Measurements from ENCODE around the gene P2RX7.
A peak's percentile ranks its signal among the peaks of the same experiment; 100 is the strongest.

The P2RX7 gene

DNA sequence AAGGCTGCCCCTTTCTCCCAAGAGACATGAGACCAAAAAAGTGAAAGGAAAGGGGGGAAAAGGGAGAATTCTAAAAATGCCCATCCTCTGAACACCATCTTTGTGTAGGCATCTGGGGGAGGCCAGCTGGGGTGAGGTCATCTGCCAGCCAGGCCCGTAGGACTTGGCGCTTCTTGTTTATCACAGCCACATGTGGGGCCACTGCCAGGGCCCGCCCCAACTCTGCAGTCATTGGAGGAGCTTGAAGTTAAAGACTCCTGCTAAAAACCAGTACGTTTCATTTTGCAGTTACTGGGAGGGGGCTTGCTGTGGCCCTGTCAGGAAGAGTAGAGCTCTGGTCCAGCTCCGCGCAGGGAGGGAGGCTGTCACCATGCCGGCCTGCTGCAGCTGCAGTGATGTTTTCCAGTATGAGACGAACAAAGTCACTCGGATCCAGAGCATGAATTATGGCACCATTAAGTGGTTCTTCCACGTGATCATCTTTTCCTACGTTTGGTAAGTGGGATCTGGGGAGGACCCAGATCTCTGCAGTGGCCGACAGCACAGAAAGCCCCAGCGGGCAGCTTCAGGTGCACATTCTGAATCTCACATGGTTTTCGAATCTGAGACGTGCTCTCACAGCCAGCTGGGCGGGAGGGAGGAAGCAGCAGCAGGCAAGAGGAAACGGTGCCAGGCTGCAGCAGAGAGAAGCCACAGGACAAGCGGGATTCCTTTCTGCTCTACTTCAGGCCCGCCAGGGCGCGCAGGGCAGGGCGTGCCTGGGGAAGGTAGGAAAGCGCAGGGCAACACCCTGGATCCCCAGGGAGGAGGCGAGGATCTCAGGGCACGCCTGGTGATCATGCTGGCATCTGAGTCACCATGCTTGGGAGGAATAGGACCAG is at the start of gene P2RX7:
Gene P2RX7 (plus strand): TSS at position 276 of the 881 bp plus-strand sequence. CDS start 95 bp downstream, at position 371.
- DNase-seq = peak; percentile 90 to 99 (median 96)
- intact Hi-C loops (cut with DNase I) = loop anchor here (1.0 kb wide), 1 partner anchor 39 kb away; no protein-coding TSS in a partner anchor

DNA sequence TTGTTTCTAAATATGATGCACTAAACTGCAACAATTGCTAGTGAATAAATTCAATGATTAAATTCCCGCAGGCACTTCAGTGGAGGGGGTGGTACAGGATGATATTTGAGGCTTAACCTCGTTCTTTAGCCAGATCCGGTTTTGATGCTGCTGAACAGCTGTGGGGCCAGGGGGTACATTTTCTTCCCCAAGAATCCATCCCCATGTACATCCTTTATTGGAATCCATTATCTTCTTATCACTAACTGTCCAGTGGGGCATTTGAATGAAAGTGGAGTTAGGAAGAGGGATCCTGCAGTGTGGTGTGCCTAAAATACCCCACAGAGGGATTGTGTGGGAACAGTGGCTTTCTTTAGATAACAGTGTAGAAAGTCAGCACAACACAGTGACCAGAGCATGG is 48.4 kb upstream of the P2RX7 start:
- no peak for DNase-seq
- intact Hi-C loops (cut with DNase I) = no loop called here

DNA sequence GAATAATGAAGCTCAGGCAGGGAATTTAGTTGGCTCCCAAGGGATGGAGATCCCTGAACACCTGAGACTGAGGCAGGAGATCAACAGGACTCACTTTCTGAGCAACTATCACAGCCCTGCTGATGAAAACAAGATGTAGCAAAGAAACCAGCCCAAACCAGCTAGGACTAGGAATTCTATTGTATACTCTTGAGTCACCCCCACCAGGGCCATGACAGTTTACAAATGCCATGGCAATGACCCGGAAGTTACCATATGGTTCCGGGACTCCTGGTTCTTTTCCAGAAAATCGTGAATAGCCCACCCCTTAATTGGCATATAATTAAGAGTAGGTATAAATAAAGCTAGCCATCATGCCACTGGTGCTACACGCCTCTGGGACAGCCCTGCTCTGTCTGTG is 47.6 kb upstream of the P2RX7 start:
- intact Hi-C loops (cut with DNase I) = no loop called here
- DNase-seq = no peak

DNA sequence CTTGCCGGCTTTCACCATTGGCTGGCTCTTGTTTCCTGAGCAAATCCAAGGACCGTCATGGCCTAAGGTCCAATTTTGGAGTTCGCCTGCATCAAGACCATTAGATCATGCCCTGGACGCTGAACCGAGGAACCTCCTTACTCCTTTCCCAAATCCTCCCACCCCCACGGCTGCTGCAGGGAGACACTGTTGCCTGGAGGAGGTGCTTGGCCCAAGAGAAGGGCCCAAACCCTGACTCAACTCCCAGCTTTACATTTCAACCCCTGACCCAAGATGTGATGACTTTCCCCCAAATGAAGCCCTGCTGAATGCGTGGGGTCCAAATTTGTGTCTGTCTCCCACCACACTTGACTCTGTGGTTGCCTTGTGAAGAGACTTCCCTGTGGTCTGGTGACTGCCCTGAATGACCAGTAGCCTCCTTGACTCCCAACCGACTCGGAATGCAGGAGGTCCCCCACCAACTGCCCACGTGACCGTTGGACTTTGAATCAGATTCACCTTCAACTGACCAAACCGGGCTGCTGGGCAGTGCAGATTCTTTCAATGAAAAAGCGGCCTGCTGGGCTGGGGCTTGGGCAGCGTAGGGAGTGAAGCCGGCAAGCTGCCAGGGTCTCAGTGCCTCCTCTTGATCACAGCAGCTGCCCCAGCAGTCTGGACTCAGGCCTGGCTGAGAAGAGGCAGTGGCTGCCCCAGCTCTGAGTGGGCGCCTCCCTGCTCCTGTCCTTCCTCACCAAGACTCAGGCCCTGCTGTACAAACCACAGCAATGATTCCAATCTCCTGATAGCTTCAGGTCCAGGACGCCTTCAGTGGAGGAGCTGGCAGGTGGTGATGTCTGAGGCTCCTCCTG is 46.9 kb upstream of the P2RX7 start:
- peak in 2 of 10 donors; percentile 17 to 47 for DNase-seq
- intact Hi-C loops (cut with DNase I) = no loop called here

DNA sequence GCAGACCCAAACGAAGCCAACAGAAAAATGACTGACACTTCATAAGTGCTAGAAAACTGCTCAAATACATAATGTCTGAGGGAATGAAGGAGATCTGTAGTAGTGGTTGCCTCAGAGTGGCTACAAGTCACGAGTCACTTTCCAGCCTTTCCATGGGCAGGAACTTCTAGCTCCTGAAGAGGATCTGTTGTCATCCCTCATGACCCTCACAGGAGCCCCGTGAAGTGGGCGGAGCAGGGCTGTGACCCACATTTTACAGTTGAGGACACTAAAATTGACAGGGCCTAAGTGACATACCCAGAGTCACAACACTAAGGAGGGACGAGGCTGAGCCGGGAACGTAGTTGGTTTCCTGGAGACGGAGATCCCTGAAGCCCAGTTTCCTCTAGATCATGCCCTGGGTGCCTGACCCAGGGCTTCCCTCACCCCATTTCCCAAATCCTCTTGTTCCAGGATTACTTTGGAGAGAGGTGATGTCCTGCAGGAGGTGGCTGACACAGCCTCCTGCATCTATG is 45.8 kb upstream of the P2RX7 start:
- peak in 1 of 10 donors; percentile 22 for DNase-seq
- intact Hi-C loops (cut with DNase I) = no loop called here

DNA sequence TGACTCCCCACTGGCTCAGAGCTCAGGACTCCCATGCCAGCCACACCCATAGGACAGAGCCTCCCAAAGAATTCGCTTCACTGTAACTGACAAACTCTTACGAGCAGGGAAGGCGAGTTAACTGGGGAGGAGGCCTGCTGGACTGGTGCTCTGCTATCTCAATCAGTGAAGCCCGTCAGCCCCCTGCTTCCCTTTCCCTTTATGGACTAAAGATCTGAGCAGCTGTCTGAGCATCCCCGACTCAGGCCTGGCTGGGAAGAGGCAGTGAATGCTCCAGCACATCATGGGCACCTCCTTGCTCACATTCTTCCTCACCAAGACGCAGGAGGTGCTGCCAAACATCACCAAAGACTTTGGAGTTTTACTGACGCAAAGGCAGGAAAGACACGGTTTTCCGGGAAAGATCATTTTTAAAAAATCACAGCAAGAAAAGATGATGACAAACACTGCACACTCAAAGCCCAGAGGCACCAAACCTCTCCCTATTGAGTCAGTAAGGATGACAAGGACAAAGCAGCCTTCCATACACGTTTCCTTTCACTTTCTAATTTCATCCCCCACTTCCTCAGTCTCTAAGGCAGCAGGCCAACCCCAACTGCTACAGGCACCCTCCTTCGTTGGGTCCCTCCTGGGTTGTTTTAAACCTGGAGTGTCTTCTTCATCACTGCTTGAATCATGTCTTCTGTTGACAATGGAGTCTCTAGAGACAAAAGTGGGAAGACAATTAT is 45.0 kb upstream of the P2RX7 start:
- intact Hi-C loops (cut with DNase I) = no loop called here
- DNase-seq = no peak

DNA sequence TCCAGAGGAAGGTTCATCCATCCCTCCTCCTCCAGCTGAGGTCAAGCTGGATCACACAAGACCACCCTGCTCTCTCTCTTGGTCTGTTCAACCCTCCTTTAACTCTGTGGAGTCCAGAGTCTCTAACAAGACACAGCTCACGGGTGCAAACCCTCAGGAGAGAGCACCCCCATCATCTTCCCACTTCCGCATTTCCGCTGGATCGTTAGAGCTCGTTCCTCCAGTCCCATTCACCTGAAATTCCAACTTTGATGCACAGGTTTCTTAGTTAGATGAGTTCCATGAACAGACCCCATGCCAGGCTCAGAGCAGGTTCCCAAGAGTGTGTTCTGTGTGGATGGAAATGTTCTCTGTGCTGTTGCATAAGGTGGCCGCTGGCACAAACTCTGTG is 44.5 kb upstream of the P2RX7 start:
- no peak for DNase-seq
- intact Hi-C loops (cut with DNase I) = no loop called here

DNA sequence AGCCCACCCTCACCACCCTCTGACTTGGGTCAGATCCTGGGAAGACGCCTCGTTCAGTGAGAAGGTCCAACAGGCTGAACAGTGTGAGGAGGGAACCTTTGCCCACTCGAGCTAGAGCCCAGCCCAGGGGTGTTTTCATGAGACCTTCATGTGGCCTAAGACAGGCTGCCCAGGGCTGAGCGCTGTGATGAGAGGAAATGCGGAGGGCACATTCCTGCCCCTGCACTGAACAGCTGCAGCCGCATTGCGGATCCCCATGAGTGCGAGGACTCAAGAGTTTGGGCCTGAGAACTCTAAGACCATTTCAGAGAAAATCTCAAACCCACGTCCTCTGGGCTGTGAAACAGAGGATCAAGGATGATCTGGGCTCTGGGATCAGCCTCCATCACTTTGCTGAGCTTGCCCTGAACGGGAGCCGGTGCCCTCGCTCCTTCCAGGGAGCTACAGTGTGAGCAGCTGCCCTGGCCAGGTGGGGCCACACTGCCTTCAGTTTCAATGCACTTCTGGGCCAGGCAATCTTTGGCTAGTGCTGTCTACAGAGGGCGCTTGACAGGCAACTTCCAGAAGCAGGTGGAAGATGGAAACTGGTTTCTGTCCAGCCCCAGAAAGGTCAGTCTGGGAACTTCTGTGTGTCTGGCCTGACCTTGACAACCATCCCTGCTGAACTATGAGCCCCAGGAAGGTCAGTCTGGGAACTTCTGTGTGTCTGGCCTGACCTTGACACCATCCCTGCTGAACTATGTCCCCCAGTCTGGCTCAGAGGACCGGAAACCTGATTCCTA is 43.5 kb upstream of the P2RX7 start:
- intact Hi-C loops (cut with DNase I) = no loop called here
- peak in 1 of 10 donors; percentile 27 for DNase-seq

DNA sequence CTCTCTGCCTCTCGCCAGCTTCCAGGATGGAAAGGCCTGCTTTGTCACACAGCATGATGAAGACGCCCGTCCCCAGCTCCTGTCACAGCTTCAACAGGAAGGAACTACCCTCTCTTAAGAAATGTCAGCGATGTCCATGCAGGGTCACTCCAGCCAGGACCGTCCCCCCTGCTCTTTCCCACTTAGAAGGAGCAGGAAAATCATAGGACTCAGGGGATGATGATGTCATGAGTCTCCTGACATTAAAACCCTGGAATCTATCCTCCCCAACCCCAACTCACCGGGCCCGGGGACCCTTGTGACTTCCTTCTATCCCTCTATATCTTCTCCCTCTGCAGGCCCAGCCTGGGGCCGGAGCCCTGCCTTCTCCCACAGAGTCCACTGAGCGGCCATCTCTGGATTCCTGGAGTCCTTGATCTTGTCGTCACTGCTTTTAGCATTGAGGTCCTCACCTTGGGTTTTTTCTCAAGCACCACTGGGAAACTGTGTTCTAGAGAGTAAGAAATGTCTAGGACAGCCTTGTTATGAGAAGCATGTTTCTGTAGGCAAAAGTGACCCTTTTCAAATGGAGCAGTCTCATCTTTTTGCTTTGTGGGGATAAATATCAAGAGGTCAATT is 42.8 kb upstream of the P2RX7 start:
- intact Hi-C loops (cut with DNase I) = no loop called here
- no peak for DNase-seq

DNA sequence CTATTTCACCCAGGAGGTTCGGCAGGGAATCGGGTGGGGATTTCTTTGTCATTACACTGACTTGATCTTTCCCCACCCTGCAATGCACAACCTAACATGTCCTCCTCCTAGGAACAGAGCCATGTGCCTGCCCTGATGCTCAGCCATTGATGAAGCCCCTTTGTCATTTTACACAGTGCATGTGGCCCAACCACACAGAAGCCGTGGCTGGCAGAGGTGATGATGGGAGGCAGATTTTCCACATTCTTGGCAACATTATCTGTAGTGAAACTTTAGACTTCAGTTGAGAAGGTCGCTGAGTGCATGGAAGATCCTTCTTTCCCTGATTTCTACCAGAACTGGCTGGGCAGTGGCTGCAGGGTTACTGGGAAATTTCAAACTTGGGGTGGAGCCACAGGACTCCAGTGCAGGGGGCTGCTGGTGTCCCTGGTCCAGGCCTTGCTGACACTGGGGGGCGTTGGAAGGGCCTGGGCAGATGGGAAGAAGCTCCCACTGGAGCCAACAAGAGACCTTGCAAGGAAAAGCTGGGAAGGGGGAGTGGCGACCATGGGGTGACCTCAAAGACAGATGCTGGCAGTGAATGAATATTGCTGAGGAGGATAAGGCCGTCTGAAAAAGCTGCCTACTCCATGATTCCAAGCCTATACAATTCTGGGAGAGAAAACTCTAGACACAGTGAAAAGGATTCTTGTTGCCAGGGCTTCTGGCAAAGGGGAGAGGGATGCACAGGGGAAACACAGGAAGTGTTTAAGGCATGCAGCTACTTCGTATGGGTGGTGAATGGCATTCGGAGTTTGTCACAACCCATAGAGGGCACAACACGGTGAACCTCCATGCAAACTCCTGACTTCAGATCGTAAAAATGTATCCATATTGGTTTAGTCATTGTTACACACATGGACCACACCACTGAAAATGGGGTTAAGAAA is 41.8 kb upstream of the P2RX7 start:
- intact Hi-C loops (cut with DNase I) = no loop called here
- DNase-seq = no peak

DNA sequence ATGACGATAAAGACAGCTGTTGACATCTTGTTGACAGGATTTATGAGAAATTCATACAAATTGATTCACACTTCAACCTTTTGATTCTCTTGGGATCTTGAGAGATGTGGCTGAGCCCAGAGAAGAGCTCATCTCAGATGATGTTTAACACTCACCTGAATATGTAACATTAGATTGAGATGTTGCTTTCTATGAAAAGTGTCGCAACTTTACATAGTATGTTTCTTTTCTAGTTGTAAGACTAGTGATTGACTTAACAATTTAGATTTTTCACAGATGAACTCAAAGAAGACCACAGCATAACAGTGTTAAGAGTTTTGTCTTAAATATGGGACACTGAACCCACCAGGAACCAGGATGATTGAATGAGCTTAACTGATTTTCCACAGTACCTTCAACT is 40.6 kb upstream of the P2RX7 start:
- intact Hi-C loops (cut with DNase I) = no loop called here

DNA sequence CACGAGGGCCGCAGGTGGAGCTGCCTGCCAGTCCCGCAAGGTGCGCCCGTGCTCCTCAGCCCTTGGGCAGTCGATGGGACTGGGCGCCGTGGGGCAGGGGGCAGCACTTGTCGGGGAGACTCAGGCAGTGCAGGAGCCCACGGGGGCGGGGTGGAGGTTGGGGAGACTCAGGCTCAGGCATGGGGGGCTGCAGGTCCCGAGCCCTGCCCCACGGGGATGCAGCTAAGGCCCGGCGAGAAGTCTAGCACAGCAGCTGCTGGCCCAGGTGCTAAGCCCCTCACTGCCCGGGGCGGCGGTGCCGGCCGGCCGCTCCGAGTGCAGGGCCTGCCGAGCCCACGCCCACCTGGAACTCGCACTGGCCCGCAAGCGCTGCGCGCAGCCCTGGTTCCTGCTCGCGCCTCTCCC is 39.2 kb upstream of the P2RX7 start:
- DNase-seq = no peak
- intact Hi-C loops (cut with DNase I) = no loop called here

More for the DNA sequence above, 40.6 kb upstream of the P2RX7 start:
- DNase-seq = no peak

DNA sequence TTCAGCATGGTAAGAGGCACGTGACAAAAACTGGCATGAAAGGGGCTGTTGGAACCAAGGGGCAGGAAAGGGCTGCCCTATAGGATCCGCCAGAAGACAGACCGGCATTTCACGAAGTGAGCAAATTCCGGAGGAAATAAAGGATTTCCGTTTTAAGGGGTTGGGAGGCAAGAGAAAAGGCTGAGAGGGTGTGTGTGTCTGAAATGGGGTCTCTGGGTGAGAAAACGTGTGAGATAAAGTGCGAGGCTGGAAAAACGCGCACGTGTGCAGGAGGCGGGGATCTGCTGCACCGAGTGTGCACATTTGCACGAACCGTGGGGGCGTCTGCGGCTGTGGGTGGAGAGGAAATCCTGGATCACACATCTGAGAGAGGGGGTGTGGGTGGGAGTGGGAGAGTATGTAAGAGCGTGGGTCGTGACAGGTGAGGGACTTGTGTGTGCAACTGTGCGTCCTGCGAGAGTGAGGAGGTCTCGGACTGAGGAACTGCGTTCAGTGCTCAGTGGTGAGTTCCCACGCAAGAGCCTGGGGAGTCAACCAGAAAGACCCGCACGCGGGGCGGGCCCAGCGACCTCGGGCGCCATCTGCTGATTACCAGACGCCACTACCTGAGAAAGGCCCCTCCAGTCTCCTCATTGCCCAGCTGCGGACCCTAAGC is 37.0 kb upstream of the P2RX7 start:
- intact Hi-C loops (cut with DNase I) = loop anchor here (5.0 kb wide), 1 partner anchor 33 kb away; no protein-coding TSS in a partner anchor
- DNase-seq = peak; percentile 59 to 96 (median 76)

DNA sequence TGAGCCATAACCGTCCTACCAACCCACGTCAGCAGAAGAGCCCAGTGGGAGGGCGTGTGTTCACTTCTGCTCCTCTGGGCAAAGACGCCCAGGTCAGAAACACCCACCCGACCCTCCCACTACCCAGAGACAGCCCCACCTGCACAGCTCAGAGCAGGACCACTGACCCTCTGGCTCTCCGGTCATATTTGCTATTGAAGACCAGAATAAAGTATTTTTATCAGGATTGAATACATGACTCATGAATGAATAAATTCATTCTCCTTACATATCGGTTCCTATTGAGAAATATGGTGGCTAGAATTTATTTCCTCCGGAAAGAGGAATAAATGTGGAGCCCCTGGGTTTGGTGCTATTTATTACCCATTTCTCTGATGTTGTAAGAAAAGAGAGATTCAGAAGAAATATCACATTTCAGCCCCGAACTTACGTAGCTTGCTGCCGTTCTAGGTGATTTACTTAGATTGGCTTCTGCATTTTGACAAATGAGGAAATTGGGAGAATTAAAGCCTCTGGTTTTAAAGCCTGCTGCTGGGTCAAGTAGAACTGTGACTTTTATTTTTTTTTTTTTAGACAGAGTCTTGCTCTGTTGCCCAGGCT is 36.4 kb upstream of the P2RX7 start:
- intact Hi-C loops (cut with DNase I) = loop anchor here (5.0 kb wide), 1 partner anchor 34 kb away; no protein-coding TSS in a partner anchor
- no peak for DNase-seq

DNA sequence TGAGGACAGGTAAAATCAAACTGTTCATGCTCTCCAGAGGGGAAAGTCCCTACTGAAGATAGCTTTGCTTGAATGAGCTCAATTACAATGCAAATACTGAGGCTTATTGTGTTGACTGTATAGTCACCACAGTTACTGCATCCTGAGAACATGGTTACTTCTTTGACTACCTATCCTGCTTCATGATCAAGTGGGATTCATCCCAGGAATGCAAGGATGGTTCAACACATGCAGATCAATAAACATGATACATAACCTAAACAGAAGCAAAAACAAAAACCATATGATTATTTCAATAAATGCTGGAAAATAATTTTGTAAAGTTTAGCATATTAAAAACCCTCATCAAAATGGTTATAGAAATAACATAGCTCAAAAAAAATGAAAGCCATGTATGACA is 32.9 kb upstream of the P2RX7 start:
- intact Hi-C loops (cut with DNase I) = loop anchor here (5.0 kb wide), 1 partner anchor 37 kb away; no protein-coding TSS in a partner anchor
- DNase-seq = no peak

DNA sequence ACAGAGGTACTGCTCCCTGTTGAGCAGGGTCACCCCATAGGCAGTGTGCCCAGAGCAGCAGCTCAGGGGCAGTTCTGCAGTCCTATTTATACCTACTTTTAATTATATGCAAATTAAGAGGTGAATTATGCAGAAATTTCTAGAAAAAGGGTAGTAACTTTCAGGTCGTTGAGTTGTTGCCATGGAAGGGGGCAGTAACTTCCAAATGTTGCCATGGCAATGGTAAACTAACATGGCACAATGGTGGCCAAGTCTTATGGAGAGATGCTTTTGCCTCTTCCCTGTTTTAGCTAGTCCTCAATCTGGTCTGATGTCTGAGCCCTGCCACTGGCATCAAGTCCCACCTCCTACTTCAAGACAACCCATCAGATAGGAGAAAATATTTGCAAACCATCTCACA is 30.4 kb upstream of the P2RX7 start:
- intact Hi-C loops (cut with DNase I) = no loop called here
- no peak for DNase-seq

DNA sequence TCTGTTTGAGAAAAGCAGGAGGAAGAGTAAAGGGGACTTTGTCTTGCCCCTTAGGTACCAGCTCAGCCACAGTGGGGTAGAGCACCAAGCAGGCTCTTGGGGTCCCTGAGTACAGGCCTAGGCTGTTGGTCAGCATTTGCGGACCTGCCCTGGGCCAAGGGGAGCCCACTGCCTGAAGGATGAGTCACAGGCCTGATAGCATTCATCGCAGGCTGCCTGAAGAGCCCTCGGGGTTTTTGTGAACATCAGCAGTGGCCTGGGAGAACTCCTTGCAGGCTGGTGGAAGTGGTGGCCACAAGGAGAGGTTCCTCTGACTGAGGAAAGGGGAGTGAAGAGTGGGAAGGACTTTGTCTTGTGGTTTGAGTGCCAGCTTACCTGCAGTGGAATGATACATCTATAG is 25.0 kb upstream of the P2RX7 start:
- DNase-seq = no peak
- intact Hi-C loops (cut with DNase I) = no loop called here

Data from posterior cingulate gyrus (tissue), 11 donors.